ENCODE measurements around the gene NME7. TPM values are rescaled to one million over a fixed set of nuclear protein-coding genes. Genes with fewer than 3 reads are reported as not detected.

NME7 gene
- total RNA-seq, 1 experiment from 2014 or later = 83.7 TPM

Other genes with a start within 250 kb of the NME7 start
- gene BLZF1, start 398 bp upstream of the NME7 start, total RNA-seq (2014; rRNA removed; shearing (Covaris generic)) = 41.3 and 46.3 TPM in 2 replicates
- 0.24 and 0.60 TPM in 2 replicates for gene CCDC181, start 59.7 kb upstream of the NME7 start, total RNA-seq (2014; rRNA removed; shearing (Covaris generic))
- 8.4 and 9.6 TPM in 2 replicates for gene SLC19A2, start 118.1 kb upstream of the NME7 start, total RNA-seq (2014; rRNA removed; shearing (Covaris generic))
- not detected in 2 replicates for gene F5, start 218.7 kb upstream of the NME7 start, total RNA-seq (2014; rRNA removed; shearing (Covaris generic))